ENCODE results near the gene RPS18.
"Not testable (repeated sequence)": the region's sequence is repeated elsewhere in the genome, so short reads cannot be mapped to it uniquely, and the experiment has no call there.

Gene RPS18

GRCh38 chr6:33271468-33272274 lies at the start of gene RPS18, which contains the start of gene VPS52:
RPS18 (plus strand) TSS chr6:33272075; CDS start chr6:33272120, 45 bp downstream.
VPS52 (minus strand) TSS chr6:33271876; CDS start chr6:33271675, 201 bp downstream.
- DNase-seq, result peak; percentile 86 to 91

GRCh38 chr6:33226503-33227120 lies 45.3 kb upstream of the RPS18 start:
- DNase-seq, result not testable (repeated sequence)

DNA sequence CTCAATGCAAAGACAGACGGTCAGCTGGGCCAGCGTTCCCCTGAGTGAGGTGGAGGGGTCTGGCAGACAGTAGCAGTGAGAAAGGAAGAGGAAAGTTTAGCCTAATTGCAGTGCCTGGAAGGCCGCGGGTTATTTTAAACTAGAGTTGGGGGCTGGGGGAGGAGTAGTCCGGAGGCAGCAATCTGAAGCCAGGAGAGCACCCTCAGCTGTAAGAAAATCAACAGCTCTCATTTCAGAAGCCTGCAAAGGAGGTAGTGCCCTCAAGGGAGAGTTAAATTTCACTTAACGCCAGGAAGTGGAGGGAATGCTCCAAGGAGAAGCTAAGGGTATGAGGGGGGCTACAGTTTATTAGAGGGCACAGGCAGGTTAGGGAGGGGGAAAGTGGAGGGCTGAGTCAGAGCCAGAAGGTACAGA lies 36.6 kb upstream of the RPS18 start:
- no peak for DNase-seq

DNA sequence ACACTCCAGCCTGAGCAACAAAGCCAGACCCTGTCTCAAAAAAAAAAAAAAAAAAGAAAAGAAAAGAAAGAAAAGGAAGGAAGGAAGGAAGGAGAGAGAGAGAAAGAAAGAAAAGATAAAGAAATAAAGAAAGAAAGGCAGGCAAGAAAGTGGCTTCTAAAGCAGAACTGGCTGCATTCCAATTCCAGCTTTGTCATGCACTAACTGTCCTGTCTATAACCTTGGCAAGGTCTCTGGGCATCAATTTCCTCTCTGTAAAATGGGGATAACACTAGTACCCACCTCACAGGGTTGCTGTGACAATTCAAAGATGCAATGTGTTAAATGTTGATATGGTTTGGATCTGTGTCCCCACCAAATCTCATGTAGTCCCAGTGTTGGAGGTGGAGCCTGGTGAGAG lies 35.5 kb upstream of the RPS18 start:
- no peak for DNase-seq

GRCh38 chr6:33236852-33237251 lies 35.0 kb upstream of the RPS18 start:
- DNase-seq, result no peak

GRCh38 chr6:33237741-33238140 lies 34.1 kb upstream of the RPS18 start:
- DNase-seq, result no peak

GRCh38 chr6:33241968-33242367 lies 29.9 kb upstream of the RPS18 start:
- DNase-seq, result no peak

DNA sequence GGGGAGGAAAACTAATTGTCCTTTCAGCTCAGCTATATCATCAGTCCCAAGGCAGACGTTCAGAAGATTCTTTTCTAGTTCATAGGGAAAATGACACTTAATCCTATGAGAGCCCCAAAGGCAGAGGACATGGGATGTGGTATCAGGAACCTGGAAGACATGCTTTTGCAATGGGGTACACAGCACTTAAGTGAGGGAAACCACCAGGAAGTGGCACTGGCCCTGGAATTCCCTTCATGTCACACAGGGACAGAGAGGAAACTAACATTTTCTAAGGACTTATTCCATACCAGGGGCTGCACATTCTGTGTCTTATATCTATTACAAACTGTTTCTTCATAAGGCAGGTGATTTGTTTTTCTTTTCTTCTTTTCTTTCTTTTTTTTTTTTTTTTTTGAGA lies 28.4 kb upstream of the RPS18 start:
- DNase-seq, result no peak

GRCh38 chr6:33247977-33248642 lies 23.8 kb upstream of the RPS18 start:
- DNase-seq, result peak; percentile 97

GRCh38 chr6:33248643-33248931 lies 23.3 kb upstream of the RPS18 start:
- no peak for DNase-seq

- DNase-seq, result peak; percentile 98 to 99
Measured at GRCh38 chr6:33248932-33249731, 22.7 kb upstream of the RPS18 start.

DNA sequence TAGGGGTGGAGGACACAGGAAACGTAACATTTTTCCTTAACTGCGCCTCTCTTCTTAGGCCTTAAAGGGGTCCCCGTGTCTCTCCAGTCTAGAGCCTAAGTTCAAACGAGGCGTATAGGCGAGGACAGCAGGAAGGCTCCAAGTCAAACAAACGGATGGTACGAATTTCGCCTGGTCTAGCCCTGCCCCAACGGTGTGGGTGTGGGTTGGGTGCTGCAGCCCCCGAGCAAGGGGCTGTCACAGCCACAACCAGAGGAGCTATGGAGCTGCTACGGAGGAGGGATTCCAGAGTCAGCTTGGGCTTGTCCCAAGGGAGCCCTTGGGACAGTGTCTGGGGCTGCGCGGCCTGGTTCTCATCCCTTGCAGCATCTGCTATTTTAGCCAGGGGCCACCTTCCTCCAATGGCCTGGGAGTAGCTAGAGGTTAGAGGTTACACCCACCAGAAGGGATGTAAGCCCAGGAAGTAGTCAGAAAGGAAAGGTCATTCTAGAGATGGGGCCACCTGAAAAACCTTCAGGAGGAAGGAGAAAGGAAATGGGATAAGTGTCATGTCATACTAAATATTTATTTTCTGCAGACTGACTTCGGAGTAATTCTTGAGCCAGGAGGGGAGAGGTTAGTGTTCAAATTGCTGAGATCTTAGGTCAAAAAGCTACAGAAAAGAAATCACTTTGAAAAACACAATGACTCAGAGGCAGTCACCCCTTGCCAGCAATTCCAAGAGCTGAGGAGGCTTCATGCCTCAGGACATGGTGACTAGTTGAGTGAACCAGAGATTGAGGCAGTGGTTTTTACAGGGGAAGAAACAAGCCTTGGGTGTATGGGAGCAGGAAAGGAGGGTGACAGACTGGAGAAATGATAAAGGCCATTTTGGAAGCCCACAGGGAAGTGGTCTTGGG lies 21.9 kb upstream of the RPS18 start:
- DNase-seq, result peak; percentile 13 to 32

GRCh38 chr6:33250731-33251130 lies 21.1 kb upstream of the RPS18 start:
- no peak for DNase-seq

DNA sequence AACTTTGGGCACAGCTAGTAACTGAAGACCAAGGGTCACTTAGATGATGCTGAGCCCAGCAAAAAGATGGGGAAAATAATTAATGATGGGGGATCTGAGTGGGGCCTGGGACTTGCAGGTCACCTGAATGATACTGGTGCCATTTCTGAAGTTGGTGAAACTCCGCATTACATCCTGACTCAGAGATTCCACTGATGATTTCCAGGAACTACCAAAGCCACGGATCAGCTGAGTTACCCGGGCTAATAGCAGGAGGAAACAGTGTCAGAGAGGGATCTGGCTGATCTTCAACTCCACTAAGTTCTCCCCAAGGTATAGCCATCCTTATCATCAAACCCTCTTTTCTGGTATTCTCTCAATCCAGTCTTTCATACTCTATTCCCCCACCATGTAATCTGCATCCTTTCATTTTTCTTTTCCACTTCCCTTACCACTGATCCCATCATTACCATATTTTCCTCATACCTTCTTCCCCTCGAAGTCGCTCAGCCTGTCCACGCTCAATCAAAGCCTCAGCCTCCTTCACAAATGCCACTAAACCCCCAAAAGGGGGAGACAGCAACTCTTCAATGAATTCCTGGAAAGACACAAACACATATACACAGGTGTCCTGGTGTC lies 20.4 kb upstream of the RPS18 start:
- DNase-seq, result peak in 1 of 2 experiments; percentile 31

DNA sequence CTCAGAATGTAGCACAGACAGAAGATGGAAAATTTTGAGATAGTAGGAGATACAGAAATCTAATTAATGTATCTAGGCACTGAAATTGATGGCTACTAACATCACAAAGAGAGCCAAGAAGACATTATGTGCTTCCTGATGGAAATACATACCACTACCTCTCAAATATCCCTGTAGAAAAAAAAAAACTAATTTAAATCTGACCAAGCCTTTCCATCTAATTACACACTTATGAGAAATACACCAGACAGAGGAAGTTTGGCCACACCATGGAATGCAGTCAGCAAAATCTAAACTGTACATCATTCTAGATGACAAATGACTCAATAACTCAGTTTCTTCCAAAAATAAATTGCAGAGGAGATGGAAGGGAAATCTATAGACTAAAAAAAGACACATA lies 19.1 kb upstream of the RPS18 start:
- no peak for DNase-seq

DNA sequence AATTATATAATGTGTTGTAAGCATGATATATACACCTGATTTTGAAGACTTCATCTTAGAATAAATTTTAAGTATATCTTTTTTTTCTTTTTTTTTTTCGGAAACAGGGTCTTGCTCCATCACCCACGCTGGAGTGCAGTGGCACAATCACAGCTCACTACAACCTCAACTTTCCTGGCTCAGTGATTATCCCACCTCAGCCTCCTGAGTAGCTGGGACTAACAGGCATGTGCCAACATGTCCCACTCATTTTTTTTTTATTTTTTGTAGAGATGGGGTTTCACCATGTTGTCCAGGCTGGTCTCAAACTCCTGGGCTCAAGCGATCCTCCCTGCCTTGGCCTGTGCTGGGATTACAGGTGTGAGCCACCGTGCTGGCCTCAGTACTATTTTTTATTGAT lies 17.3 kb upstream of the RPS18 start:
- no peak for DNase-seq

DNA sequence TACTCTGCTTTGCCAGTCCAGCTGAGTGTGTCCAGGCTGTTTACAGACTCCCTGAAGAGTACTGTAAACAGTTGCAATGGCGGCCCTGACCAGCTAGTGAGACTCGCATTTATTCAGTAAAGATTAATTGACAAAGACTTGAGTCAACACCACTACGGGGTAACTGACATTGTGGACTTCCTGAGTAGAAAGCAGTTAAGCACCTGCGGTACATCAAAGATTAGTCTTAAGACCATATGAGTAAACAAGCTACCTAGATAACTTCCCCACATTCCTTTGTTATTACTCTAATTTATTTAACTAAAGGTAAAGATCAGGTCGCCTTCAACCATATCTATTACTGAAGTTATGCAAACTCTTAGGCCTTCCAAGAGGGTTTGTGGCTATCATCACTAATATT lies 12.8 kb upstream of the RPS18 start:
- no peak for DNase-seq

GRCh38 chr6:33262490-33262889 lies 9.4 kb upstream of the RPS18 start:
- DNase-seq, result not testable (repeated sequence)

DNA sequence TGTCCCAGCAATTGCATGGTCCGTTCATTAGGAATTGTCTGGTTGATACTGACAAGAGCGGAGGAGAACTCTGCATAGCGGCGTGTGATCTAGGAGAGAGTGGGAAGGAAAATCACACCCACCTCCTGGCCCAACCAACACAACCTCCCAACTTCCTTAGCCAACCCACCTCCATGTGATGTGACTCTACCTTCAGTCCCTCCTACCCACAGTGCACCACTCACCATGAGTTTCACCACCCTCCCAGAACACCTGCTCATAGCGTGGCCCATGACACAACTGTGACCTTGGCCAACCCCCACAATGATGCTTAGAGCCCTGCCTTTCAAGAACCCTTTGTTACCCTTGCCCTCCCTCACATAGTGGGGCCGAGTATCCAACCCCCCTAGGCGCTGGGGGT lies 7.9 kb upstream of the RPS18 start:
- no peak for DNase-seq

- no peak for DNase-seq
Measured at GRCh38 chr6:33271117-33271467, 783 bp upstream of the RPS18 start.

DNA sequence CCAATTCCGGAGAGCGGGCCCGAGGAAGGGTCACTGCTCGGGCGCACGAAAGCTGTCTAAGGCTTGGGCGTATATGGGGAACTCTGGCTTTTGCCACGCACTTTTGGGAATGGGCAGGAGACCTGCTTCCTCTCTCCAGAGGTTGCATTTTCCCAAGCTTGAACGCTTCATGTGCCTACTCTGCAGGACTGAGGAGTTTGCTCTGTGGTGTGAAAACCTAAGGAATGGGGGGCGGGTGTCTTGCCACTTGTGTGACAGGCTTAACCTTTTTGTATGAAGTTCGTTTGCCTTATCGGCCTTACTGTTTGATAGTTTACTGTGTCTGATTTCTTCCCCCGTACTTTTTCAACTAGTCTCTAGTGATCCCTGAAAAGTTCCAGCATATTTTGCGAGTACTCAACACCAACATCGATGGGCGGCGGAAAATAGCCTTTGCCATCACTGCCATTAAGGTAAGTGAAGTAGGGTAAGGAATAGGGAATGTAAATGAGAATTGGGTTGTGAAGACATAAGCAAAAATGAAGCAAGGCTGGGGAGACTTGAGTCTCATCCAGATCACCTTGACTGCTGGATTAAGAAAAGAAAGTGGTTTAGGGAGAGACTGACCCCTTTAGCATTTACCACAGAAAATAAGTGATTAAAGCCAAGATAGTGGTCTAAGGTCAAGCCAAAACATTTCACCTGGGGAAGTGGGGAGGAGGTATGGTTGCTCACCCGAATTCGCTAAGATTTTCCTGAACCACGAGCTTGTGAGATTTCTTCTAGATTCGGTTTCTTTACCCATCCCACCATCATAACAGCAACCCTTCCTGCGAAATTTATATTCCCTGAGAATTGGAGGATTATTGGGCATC lies 627 bp downstream of the RPS18 start:
- no peak for DNase-seq

All from activated CD4-positive, alpha-beta T cell treated with anti-CD3 and anti-CD28 coated beads, Interleukin-2, amount 50 U/mL, for 48 hours (primary cell).